H9 (cell line): ENCODE data around the gene KRTAP1-3. TPM values are rescaled to one million over a fixed set of nuclear protein-coding genes. Genes with fewer than 3 reads are reported as not detected.

ENCODE experiments used
- DNase-seq: peaks from one replicate; pipeline ENCODE4 v3.0.0-alpha.2; 2017
- H2AFZ ChIP-seq: one replicate; pipeline ENCODE4 v1.6.1; 2013; ENCODE audit warnings: mild to moderate bottlenecking, low read length, control low read depth, moderate library complexity
- H2AK5ac ChIP-seq: 2 replicates; pipeline ENCODE4 v1.6.1; 2013; ENCODE audit warnings: low read length, control low read depth, mixed read lengths; ENCODE audit not compliant: insufficient read length
- H2BK120ac ChIP-seq: one replicate; pipeline ENCODE4 v1.6.1; 2013; ENCODE audit warnings: low read depth, mild to moderate bottlenecking, low read length, control low read depth, inconsistent platforms; ENCODE audit not compliant: poor library complexity, severe bottlenecking
- H2BK12ac ChIP-seq: 2 replicates; pipeline ENCODE4 v1.6.1; 2013; ENCODE audit warnings: low read length, control low read depth, mixed read lengths, low read depth; ENCODE audit not compliant: insufficient read length
- H2BK15ac ChIP-seq: 2 replicates; pipeline ENCODE4 v1.6.1; 2013; ENCODE audit warnings: low read depth, low read length, control low read depth
- H2BK20ac ChIP-seq: one replicate; pipeline ENCODE4 v1.6.1; 2013; ENCODE audit warnings: low read depth, mild to moderate bottlenecking, low read length, control low read depth, inconsistent platforms; ENCODE audit not compliant: poor library complexity, severe bottlenecking
- H2BK5ac ChIP-seq: 2 replicates; pipeline ENCODE4 v1.6.1; 2013; ENCODE audit warnings: low read length, control low read depth, mixed read lengths; ENCODE audit not compliant: insufficient read length
- H3K14ac ChIP-seq: 2 replicates; pipeline ENCODE4 v1.6.1; 2013; ENCODE audit warnings: low read length, control low read depth; ENCODE audit not compliant: insufficient read depth
- H3K18ac ChIP-seq: 2 replicates; pipeline ENCODE4 v1.6.1; 2013; ENCODE audit warnings: low read depth, mild to moderate bottlenecking, mixed read lengths, low read length, control low read depth; ENCODE audit not compliant: insufficient read length
- H3K23ac ChIP-seq: 2 replicates; pipeline ENCODE4 v1.6.1; 2013; ENCODE audit warnings: low read length, control low read depth, mixed read lengths, low read depth; ENCODE audit not compliant: insufficient read length
- H3K23me2 ChIP-seq: 2 replicates; pipeline ENCODE4 v1.6.1; 2013; ENCODE audit warnings: low read depth, mild to moderate bottlenecking, mixed read lengths, low read length, control low read depth; ENCODE audit not compliant: insufficient read length, poor library complexity, severe bottlenecking
- H3K27ac ChIP-seq: 2 replicates; pipeline ENCODE4 v1.5.1; 2013; ENCODE audit warnings: low read length, control low read depth, mixed read lengths, low read depth; ENCODE audit not compliant: insufficient read length
- H3K27me3 ChIP-seq: 2 replicates; pipeline ENCODE4 v1.6.1; 2013; ENCODE audit warnings: low read length, control low read depth, inconsistent platforms; ENCODE audit not compliant: insufficient read depth
- H3K4ac ChIP-seq: 2 replicates; pipeline ENCODE4 v1.6.1; 2013; ENCODE audit warnings: low read depth, mild to moderate bottlenecking, control low read depth, inconsistent platforms, low read length, moderate library complexity
- H3K4me1 ChIP-seq: 2 replicates; pipeline ENCODE4 v1.6.1; 2013; ENCODE audit warnings: low read length, control low read depth, inconsistent platforms; ENCODE audit not compliant: insufficient read depth
- H3K4me2 ChIP-seq: 2 replicates; pipeline ENCODE4 v1.6.1; 2013; ENCODE audit warnings: low read length, control low read depth, mixed read lengths; ENCODE audit not compliant: insufficient read length, insufficient read depth
- H3K56ac ChIP-seq: 2 replicates; pipeline ENCODE4 v1.6.1; 2013; ENCODE audit warnings: low read depth, mild to moderate bottlenecking, mixed read lengths, low read length, control low read depth; ENCODE audit not compliant: insufficient read length
- H3K79me1 ChIP-seq: 2 replicates; pipeline ENCODE4 v1.6.1; 2013; ENCODE audit warnings: low read depth, mild to moderate bottlenecking, moderate library complexity, low read length, control low read depth, inconsistent platforms; ENCODE audit not compliant: insufficient read depth, poor library complexity, severe bottlenecking
- H3K79me2 ChIP-seq: 2 replicates; pipeline ENCODE4 v1.6.1; 2013; ENCODE audit warnings: low read length, control low read depth, inconsistent platforms; ENCODE audit not compliant: insufficient read depth
- H3K9ac ChIP-seq: 2 replicates; pipeline ENCODE4 v1.6.1; 2013; ENCODE audit warnings: low read length, control low read depth, mixed read lengths; ENCODE audit not compliant: insufficient read length; ENCODE audit errors: extremely low read depth
- H3K9me3 ChIP-seq: one replicate; pipeline ENCODE4 v1.6.1; 2013; ENCODE audit warnings: low read depth, low read length, inconsistent platforms; ENCODE audit not compliant: control insufficient read depth
- H3T11ph ChIP-seq: one replicate; pipeline ENCODE4 v1.6.1; 2013; ENCODE audit warnings: mild to moderate bottlenecking, low read length, control low read depth, inconsistent platforms
- H4K20me1 ChIP-seq: one replicate; pipeline ENCODE4 v1.6.1; 2013; ENCODE audit not compliant: control insufficient read depth, insufficient read length, insufficient read depth
- H4K5ac ChIP-seq: 2 replicates; pipeline ENCODE4 v1.6.1; 2013; ENCODE audit warnings: low read depth, mild to moderate bottlenecking, mixed read lengths, low read length, control low read depth; ENCODE audit not compliant: insufficient read length
- H4K8ac ChIP-seq: replicated peaks from 2 replicates; pipeline ENCODE4 v1.6.1; 2013; ENCODE audit warnings: low read length, control low read depth, mixed read lengths, low read depth; ENCODE audit not compliant: insufficient read length
- H4K91ac ChIP-seq: 2 replicates; pipeline ENCODE4 v1.6.1; 2013; ENCODE audit warnings: low read depth, mild to moderate bottlenecking, moderate library complexity, mixed read lengths, low read length, control low read depth; ENCODE audit not compliant: insufficient read length
- H3K27ac Mint-ChIP-seq, 3 experiments: 2 replicates in 2 of 3; 3 replicates in 1 of 3; pipeline ENCODE4 v1.8.0; 2020 to 2021; ENCODE audit warnings: mixed read lengths in 3 of 3, mild to moderate bottlenecking in 1 of 3, moderate library complexity in 1 of 3
- H3K27me3 Mint-ChIP-seq: 2 replicates; pipeline ENCODE4 v1.8.0; 2021; ENCODE audit warnings: low read depth, mild to moderate bottlenecking, moderate library complexity, mixed read lengths
- H3K36me3 Mint-ChIP-seq, 3 experiments: 2 replicates in 2 of 3; 3 replicates in 1 of 3; pipeline ENCODE4 v1.8.0; 2020 to 2021; ENCODE audit warnings: low read depth in 3 of 3, mixed read lengths in 3 of 3; ENCODE audit not compliant: insufficient read depth in 1 of 3
- H3K4me1 Mint-ChIP-seq, 2 experiments: 2 replicates each; pipeline ENCODE4 v1.8.0; 2020; ENCODE audit warnings: mixed read lengths in 2 of 2
- H3K4me3 Mint-ChIP-seq, 2 experiments: 2 replicates in 1 of 2; 3 replicates in 1 of 2; pipeline ENCODE4 v1.8.0; 2020 to 2021; ENCODE audit warnings: mild to moderate bottlenecking in 2 of 2, mixed read lengths in 2 of 2, moderate library complexity in 1 of 2
- H3K9me3 Mint-ChIP-seq, 2 experiments: 2 replicates in 1 of 2; 3 replicates in 1 of 2; pipeline ENCODE4 v1.8.0; 2020; ENCODE audit warnings: mild to moderate bottlenecking in 2 of 2, mixed read lengths in 2 of 2, moderate library complexity in 1 of 2
- CTCF ChIP-seq: fragments of 200-600 bp; sonication (generic); conservative IDR thresholded peaks from 3 replicates; pipeline ENCODE4 v1.8.0; 2021; ENCODE audit warnings: antibody characterized with exemption, mild to moderate bottlenecking
- WGBS: extraction: QIAGEN DNeasy Blood & Tissue Kit; methylation state at CpG from one replicate; pipeline ENCODE4 v1.1.7; 2013; ENCODE audit warnings: missing lambda C conversion rate, low lambda C conversion rate, mixed read lengths; ENCODE audit not compliant: insufficient read length; ENCODE audit errors: extremely low coverage; 5-methylcytosine and 5-hydroxymethylcytosine counted together
- total RNA-seq: library from RNA; stranded (reverse); gene quantifications from 2 replicates; pipeline ENCODE4 v1.2.1, GENCODE V29; 2021

KRTAP1-3 gene
- total RNA-seq, 1 experiment from 2014 or later: not detected

GRCh38 chr17:41013606-41014005 is 21.1 kb downstream of the KRTAP1-3 start:
- no peak overlapping the region for H2AFZ ChIP-seq
- H2BK5ac ChIP-seq: no peak overlapping the region
- H2AK5ac ChIP-seq: no peak overlapping the region
- H3K4me2 ChIP-seq: no peak overlapping the region
- no peak overlapping the region for H3K14ac ChIP-seq
- no peak overlapping the region for H3K18ac ChIP-seq
- no peak for TF ChIP-seq CTCF
- H3K79me2 ChIP-seq: no peaks in the 10 kb centered on the region
- H2BK15ac ChIP-seq: no peak overlapping the region
- H2BK120ac ChIP-seq: no peak overlapping the region
- no peak for DNase-seq
- no CpG with 5 or more reads among the region's 1 CpG for WGBS
- Mint-ChIP-seq H3K36me3 (no peaks in the 10 kb centered on the region), H3K4me1 (peaks cover 16 to 17% of the 10 kb centered on the region in 2 experiments), H3K27me3 (no peaks in the 10 kb centered on the region), H3K9me3 (no peaks in the 10 kb centered on the region), H3K27ac (no peak overlapping the region), H3K4me3 (no peak overlapping the region)
- H4K91ac ChIP-seq: no peak overlapping the region
- H3T11ph ChIP-seq: no peak overlapping the region
- H2BK12ac ChIP-seq: no peak overlapping the region
- H3K56ac ChIP-seq: no peak overlapping the region
- H3K79me1 ChIP-seq: no peaks in the 10 kb centered on the region
- H3K27ac ChIP-seq: no peak overlapping the region
- H3K23ac ChIP-seq: no peak overlapping the region
- H3K27me3 ChIP-seq: no peaks in the 10 kb centered on the region
- no peak overlapping the region for H3K4ac ChIP-seq
- no peaks in the 10 kb centered on the region for H4K20me1 ChIP-seq
- H4K8ac ChIP-seq: no peak overlapping the region
- H3K9me3 ChIP-seq: no peaks in the 10 kb centered on the region
- H3K23me2 ChIP-seq: no peaks in the 10 kb centered on the region
- H2BK20ac ChIP-seq: no peak overlapping the region
- H3K4me1 ChIP-seq: no peaks in the 10 kb centered on the region; the same call in 1 of the 2 replicates
- no peak overlapping the region for H3K9ac ChIP-seq
- H4K5ac ChIP-seq: no peak overlapping the region
